Measurements from ENCODE around the gene URI1. TPM values are rescaled to one million over a fixed set of nuclear protein-coding genes. Genes with fewer than 3 reads are reported as not detected.
A peak's percentile ranks its signal among the peaks of the same experiment; 100 is the strongest.

The URI1 gene
- total RNA-seq, 1 donor from 2014 or later, result 43.7 TPM

DNA sequence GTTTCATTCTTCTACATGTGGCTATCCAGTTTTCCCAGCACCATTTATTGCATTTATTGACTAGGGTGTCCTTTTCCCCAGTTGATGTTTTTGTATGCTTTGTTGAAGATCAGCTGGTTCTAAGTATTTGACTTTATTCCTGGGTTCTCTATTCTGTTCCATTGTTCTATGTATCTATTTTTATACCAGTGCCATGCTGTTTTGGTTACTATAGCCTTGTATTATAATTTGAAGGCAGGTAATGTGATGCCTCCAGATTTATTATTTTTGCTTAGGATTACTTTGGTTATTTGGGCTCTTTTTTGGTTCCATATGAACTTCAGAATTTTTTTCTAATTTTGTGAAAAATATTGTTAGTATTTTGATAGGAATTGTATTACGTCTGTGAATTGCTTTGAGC is 80.6 kb downstream of the URI1 start:
- Mint-ChIP-seq H3K9me3 (ENCODE audit: unreplicated experiment) (no peaks in the 10 kb centered on the region), H3K27ac (ENCODE audit: unreplicated experiment) (no peak overlapping the region), H3K27me3 (ENCODE audit: unreplicated experiment) (no peaks in the 10 kb centered on the region), H3K36me3 (ENCODE audit: unreplicated experiment) (peaks cover 7% of the 10 kb centered on the region), H3K4me1 (ENCODE audit: low read depth, unreplicated experiment) (no peaks in the 10 kb centered on the region), H3K4me3 (ENCODE audit: unreplicated experiment) (no peak overlapping the region)
- DNase-seq, result no peak
- TF ChIP-seq, protein P1, sequence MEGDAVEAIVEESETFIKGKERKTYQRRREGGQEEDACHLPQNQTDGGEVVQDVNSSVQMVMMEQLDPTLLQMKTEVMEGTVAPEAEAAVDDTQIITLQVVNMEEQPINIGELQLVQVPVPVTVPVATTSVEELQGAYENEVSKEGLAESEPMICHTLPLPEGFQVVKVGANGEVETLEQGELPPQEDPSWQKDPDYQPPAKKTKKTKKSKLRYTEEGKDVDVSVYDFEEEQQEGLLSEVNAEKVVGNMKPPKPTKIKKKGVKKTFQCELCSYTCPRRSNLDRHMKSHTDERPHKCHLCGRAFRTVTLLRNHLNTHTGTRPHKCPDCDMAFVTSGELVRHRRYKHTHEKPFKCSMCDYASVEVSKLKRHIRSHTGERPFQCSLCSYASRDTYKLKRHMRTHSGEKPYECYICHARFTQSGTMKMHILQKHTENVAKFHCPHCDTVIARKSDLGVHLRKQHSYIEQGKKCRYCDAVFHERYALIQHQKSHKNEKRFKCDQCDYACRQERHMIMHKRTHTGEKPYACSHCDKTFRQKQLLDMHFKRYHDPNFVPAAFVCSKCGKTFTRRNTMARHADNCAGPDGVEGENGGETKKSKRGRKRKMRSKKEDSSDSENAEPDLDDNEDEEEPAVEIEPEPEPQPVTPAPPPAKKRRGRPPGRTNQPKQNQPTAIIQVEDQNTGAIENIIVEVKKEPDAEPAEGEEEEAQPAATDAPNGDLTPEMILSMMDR (IDR thresholded peaks at IDR 0.05; ENCODE audit: partially characterized antibody, unreplicated experiment), result no peak

DNA sequence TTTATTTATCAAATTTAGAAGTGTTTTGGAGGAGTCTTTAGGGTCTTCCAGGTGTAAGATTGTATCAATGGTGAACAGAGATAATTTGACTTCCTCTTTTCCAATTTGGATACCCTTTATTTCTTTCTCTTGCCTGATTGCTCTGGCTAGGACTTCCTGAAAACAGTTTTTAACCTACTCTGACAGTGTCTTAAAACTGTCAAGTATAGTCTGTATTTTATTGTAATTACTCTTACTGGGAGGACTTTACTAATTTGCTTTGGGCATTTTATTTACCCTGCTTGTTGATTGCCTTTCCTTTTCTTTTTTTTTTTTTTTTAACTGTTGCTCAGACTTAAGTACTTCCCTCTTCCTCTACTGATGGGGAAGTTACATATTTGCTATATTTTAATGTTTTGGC is 81.3 kb downstream of the URI1 start:
- no peaks in the 10 kb centered on the region for H3K27me3 Mint-ChIP-seq (ENCODE audit: unreplicated experiment)
- H3K9me3 Mint-ChIP-seq (ENCODE audit: unreplicated experiment), result no peaks in the 10 kb centered on the region
- TF ChIP-seq, protein P1 (IDR thresholded peaks at IDR 0.05; ENCODE audit: partially characterized antibody, unreplicated experiment), result no peak
- no peak for DNase-seq
- no peak overlapping the region for H3K4me3 Mint-ChIP-seq (ENCODE audit: unreplicated experiment)
- H3K4me1 Mint-ChIP-seq (ENCODE audit: low read depth, unreplicated experiment), result no peaks in the 10 kb centered on the region
- peaks cover 7% of the 10 kb centered on the region for H3K36me3 Mint-ChIP-seq (ENCODE audit: unreplicated experiment)
- H3K27ac Mint-ChIP-seq (ENCODE audit: unreplicated experiment), result no peak overlapping the region

DNA sequence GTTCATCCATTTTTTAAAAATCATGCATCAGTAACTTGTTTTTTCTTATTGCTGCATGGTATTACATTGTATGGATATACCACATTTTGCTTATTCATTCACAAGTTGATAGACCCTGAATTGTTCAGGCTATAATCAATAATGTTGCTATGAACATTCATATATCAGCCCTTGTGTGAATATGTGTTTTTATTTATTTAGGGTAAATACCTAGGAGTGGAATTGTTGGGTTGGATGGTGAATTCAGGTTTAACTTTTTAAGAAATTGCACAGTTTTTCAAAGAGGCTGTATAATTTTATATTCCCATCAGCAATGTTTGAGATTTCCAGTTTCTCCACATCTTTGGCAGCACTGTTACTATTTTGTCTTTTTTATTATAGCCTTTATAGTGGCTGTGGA is 82.1 kb downstream of the URI1 start:
- no peak overlapping the region for H3K4me3 Mint-ChIP-seq (ENCODE audit: unreplicated experiment)
- no peak overlapping the region for H3K27ac Mint-ChIP-seq (ENCODE audit: unreplicated experiment)
- H3K27me3 Mint-ChIP-seq (ENCODE audit: unreplicated experiment), result no peaks in the 10 kb centered on the region
- peaks cover 7% of the 10 kb centered on the region for H3K36me3 Mint-ChIP-seq (ENCODE audit: unreplicated experiment)
- peaks cover 1% of the 10 kb centered on the region for H3K4me1 Mint-ChIP-seq (ENCODE audit: low read depth, unreplicated experiment)
- TF ChIP-seq, protein P1 (IDR thresholded peaks at IDR 0.05; ENCODE audit: partially characterized antibody, unreplicated experiment), result no peak
- no peaks in the 10 kb centered on the region for H3K9me3 Mint-ChIP-seq (ENCODE audit: unreplicated experiment)
- no peak for DNase-seq

DNA sequence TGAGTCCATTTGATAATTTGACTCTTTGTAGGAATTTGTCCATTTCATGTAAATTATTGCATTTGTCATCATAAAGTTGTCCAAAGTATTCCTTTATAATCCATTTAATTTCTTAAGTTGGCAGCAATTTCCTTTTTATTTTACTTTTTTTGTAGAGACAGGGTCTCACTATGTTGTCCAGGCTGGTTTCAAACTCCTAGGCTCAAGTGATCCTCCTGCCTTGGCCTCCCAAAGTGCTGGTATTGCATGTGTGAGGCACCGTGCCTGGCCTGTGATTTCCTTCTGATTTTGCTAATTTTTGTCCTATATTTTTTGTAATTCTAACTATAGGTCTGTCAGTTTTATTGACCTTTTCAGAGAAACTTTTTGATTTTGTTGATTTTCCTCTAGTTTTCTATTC is 84.9 kb downstream of the URI1 start:
- peaks cover 15% of the 10 kb centered on the region for H3K36me3 Mint-ChIP-seq (ENCODE audit: unreplicated experiment)
- no peak for DNase-seq
- no peak overlapping the region for H3K4me3 Mint-ChIP-seq (ENCODE audit: unreplicated experiment)
- TF ChIP-seq, protein P1 (IDR thresholded peaks at IDR 0.05; ENCODE audit: partially characterized antibody, unreplicated experiment), result no peak
- H3K27ac Mint-ChIP-seq (ENCODE audit: unreplicated experiment), result no peak overlapping the region
- H3K27me3 Mint-ChIP-seq (ENCODE audit: unreplicated experiment), result no peaks in the 10 kb centered on the region
- peaks cover 11% of the 10 kb centered on the region for H3K4me1 Mint-ChIP-seq (ENCODE audit: low read depth, unreplicated experiment)
- no peaks in the 10 kb centered on the region for H3K9me3 Mint-ChIP-seq (ENCODE audit: unreplicated experiment)

DNA sequence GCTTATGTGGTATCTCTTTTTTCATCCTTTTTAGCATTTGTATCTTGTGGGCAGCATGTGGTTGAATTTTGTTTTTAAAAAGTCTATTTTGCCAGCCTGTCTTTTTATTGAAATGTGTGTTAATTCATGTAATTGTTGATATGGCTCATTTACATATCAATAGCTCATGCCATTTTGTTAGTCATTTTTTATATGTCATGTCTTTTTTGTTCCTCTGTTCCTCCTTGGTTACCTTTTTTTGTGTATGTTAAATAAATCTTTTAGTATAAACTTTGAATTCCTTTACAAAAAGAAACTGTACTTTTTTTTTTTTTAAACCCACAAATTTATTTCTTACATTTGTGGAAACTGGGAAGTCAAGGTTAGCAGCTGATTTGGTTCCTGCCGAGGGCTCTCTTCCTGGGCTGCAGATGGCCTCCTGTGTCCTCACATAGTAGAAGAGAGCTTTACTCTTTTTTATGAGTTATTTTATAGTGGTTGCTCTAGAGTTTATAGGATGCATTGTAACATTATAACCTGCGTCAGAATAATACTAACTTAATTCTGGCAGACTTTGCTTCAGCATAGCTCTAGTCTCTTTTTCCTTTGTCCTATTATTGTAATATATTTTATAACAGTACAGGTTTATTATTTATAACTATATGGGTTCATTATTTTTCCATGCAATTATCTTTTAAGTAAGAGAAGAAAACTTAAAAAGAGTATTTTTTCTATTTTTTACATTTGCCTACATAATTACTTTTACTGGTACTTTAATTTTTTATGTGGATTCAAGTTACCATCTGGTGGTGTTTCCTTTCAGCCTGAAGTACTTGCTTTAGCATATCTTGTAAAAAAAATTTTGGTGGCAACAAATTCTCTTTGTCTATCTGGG is 86.3 kb downstream of the URI1 start:
- Mint-ChIP-seq H3K4me1 (ENCODE audit: low read depth, unreplicated experiment) (peaks cover 11% of the 10 kb centered on the region), H3K27ac (ENCODE audit: unreplicated experiment) (peak overlapping the region; percentile 45), H3K36me3 (ENCODE audit: unreplicated experiment) (peaks cover 11% of the 10 kb centered on the region), H3K9me3 (ENCODE audit: unreplicated experiment) (no peaks in the 10 kb centered on the region), H3K4me3 (ENCODE audit: unreplicated experiment) (no peak overlapping the region), H3K27me3 (ENCODE audit: unreplicated experiment) (no peaks in the 10 kb centered on the region)
- TF ChIP-seq, protein P1 (IDR thresholded peaks at IDR 0.05; ENCODE audit: partially characterized antibody, unreplicated experiment), result no peak
- no peak for DNase-seq
